Colonic mucosa (tissue), 4 donors: ENCODE results near the gene CFP. TPM values are rescaled to one million over a fixed set of nuclear protein-coding genes. Genes with fewer than 3 reads are reported as not detected.
"Not testable (repeated sequence)": the region's sequence is repeated elsewhere in the genome, so short reads cannot be mapped to it uniquely, and the experiment has no call there.

ENCODE experiments used
- DNase-seq: peaks from one replicate; pipeline ENCODE4 v3.0.0-alpha.2; 2020
- H3K27ac ChIP-seq: fragments of 200-600 bp; one replicate; pipeline ENCODE4 v1.8.0; 2021
- H3K27me3 ChIP-seq: fragments of 200-600 bp; one replicate; pipeline ENCODE4 v1.8.0; 2021
- H3K36me3 ChIP-seq: fragments of 200-600 bp; one replicate; pipeline ENCODE4 v1.8.0; 2021
- H3K4me1 ChIP-seq: fragments of 200-600 bp; one replicate; pipeline ENCODE4 v1.8.0; 2021; ENCODE audit warnings: mild to moderate bottlenecking
- H3K4me3 ChIP-seq: fragments of 200-600 bp; one replicate; pipeline ENCODE4 v1.8.0; 2021
- H3K9ac ChIP-seq, 2 donors: one replicate each; pipeline ENCODE4 v1.7.0; 2013; ENCODE audit warnings: control low read depth in 2 of 2, low read depth in 2 of 2, low read length in 2 of 2
- H3K9me3 ChIP-seq: fragments of 200-600 bp; one replicate; pipeline ENCODE4 v1.8.0; 2021
- CTCF ChIP-seq: fragments of 200-600 bp; IDR thresholded peaks from one replicate; pipeline ENCODE4 v1.8.0; 2022; ENCODE audit warnings: antibody characterized with exemption, mild to moderate bottlenecking
- intact Hi-C: fragments of 100-400 bp; cut with DNase I; formaldehyde crosslinking; loops from one replicate; pipeline ENCODE4 v1.14.1; 2022
- total RNA-seq, 2 donors: library from RNA; stranded (reverse); fragmentation: NEBNext Ultra II Directional in 1 of 2; extraction: Animal tissue kit (Norgen Biotek cat#: 25700) in 1 of 2; gene quantifications; one replicate each; pipeline ENCODE4 v1.2.1, GENCODE V29; 2021
- donor health status: healthy.
- donor health status: DM: no; HTN: no; CAD: no.
- donor health status: DM: no; HTN: no; CAD: no.

Gene CFP
- total RNA-seq, 2 donors from 2014 or later, result 1.1 to 4.1 TPM

GRCh38 chrX:47611489-47611888 is 18.2 kb downstream of the CFP start:
- Histone ChIP-seq H3K9me3 (no peaks in the 10 kb centered on the region), H3K4me1 (no peaks in the 10 kb centered on the region), H3K9ac (no peak overlapping the region), H3K27ac (no peak overlapping the region), H3K4me3 (no peak overlapping the region), H3K36me3 (no peaks in the 10 kb centered on the region), H3K27me3 (no peaks in the 10 kb centered on the region)
- intact Hi-C loops, result no loop called here
- no peak for DNase-seq
- TF ChIP-seq CTCF, result no peak

GRCh38 chrX:47610511-47610910 is 19.2 kb downstream of the CFP start:
- Histone ChIP-seq H3K36me3 (no peaks in the 10 kb centered on the region), H3K27ac (no peak overlapping the region), H3K9ac (no peak overlapping the region), H3K4me3 (no peak overlapping the region), H3K27me3 (no peaks in the 10 kb centered on the region), H3K9me3 (no peaks in the 10 kb centered on the region), H3K4me1 (no peaks in the 10 kb centered on the region)
- no peak for DNase-seq
- TF ChIP-seq CTCF, result no peak
- intact Hi-C loops, result no loop called here

GRCh38 chrX:47608130-47608810 is 21.5 kb downstream of the CFP start:
- no peak overlapping the region for H3K4me3 ChIP-seq
- no peaks in the 10 kb centered on the region for H3K36me3 ChIP-seq
- H3K4me1 ChIP-seq, result no peaks in the 10 kb centered on the region
- intact Hi-C loops, result no loop called here
- DNase-seq, result no peak
- no peaks in the 10 kb centered on the region for H3K9me3 ChIP-seq
- no peaks in the 10 kb centered on the region for H3K27me3 ChIP-seq
- H3K9ac ChIP-seq, result no peak overlapping the region
- H3K27ac ChIP-seq, result no peak overlapping the region
- no peak for TF ChIP-seq CTCF

- TF ChIP-seq CTCF, result no peak
- Histone ChIP-seq H3K27me3 (no peaks in the 10 kb centered on the region), H3K27ac (no peak overlapping the region)
These were observed 22.6 kb downstream of the CFP start for GRCh38 chrX:47607091-47607490.

GRCh38 chrX:47605024-47605423 is 24.7 kb downstream of the CFP start:
- Histone ChIP-seq H3K36me3 (no peaks in the 10 kb centered on the region), H3K27ac (no peak overlapping the region), H3K27me3 (no peaks in the 10 kb centered on the region), H3K4me1 (no peaks in the 10 kb centered on the region), H3K9me3 (no peaks in the 10 kb centered on the region), H3K4me3 (no peak overlapping the region), H3K9ac (no peak overlapping the region)
- TF ChIP-seq CTCF, result no peak
- intact Hi-C loops, result no loop called here
- no peak for DNase-seq

More at GRCh38 chrX:47607091-47607490, 22.6 kb downstream of the CFP start:
- H3K9me3 ChIP-seq, result no peaks in the 10 kb centered on the region
- H3K4me3 ChIP-seq, result no peak overlapping the region
- H3K4me1 ChIP-seq, result no peaks in the 10 kb centered on the region
- no peaks in the 10 kb centered on the region for H3K36me3 ChIP-seq
- DNase-seq, result no peak
- intact Hi-C loops, result no loop called here
- no peak overlapping the region for H3K9ac ChIP-seq

GRCh38 chrX:47603125-47603524 is 26.6 kb downstream of the CFP start:
- DNase-seq, H3K36me3 ChIP-seq, H3K9ac ChIP-seq, H3K4me3 ChIP-seq, H3K27ac ChIP-seq, intact Hi-C loops, H3K4me1 ChIP-seq, H3K9me3 ChIP-seq, H3K27me3 ChIP-seq: not testable (repeated sequence)
